ENCODE data around the gene ZFY.

- TF ChIP-seq CTCF (optimal IDR thresholded peaks at IDR 0.05 in 1 of 3, IDR thresholded peaks at IDR 0.05 in 1 of 3, conservative IDR thresholded peaks at IDR 0.05 in 1 of 3; ENCODE audit: extremely low read depth in 1 of 3, insufficient read depth in 2 of 3, low read length in 3 of 3) (no peak), EZH2 (IDR thresholded peaks at IDR 0.05; ENCODE audit: low read length) (no peak)
Measured at GRCh38 chrY:3002680-3003515, 67.7 kb downstream of the ZFY start.

All from keratinocyte (primary cell).